ENCODE results near the gene CACNA1S.

GRCh38 chr1:201004732-201005131, 107.5 kb downstream of the CACNA1S start:
- no peak for TF ChIP-seq CTCF (IDR thresholded peaks at IDR 0.05)
- TF ChIP-seq ELF1 (IDR thresholded peaks at IDR 0.05) = no peak
- no peak for TF ChIP-seq CHD2 (IDR thresholded peaks at IDR 0.05; ENCODE audit: low read length, partially characterized antibody)
- no peak for TF ChIP-seq TAF1 (IDR thresholded peaks at IDR 0.05; ENCODE audit: borderline replicate concordance, low read depth, low read length)
- TF ChIP-seq GABPA (IDR thresholded peaks at IDR 0.05; ENCODE audit: low read depth) = no peak
- TF ChIP-seq RAD21 (IDR thresholded peaks at IDR 0.05; ENCODE audit: low read length) = no peak
- no peak for TF ChIP-seq MXI1 (IDR thresholded peaks at IDR 0.05; ENCODE audit: low read depth, low read length)
- no peak for TF ChIP-seq POLR2AphosphoS5 (IDR thresholded peaks at IDR 0.05; ENCODE audit: low read depth, low read length)
- no peak for TF ChIP-seq FOSL2 (IDR thresholded peaks at IDR 0.05; ENCODE audit: borderline replicate concordance, low read depth)

Data from SK-N-SH (cell line).